WTC11 (cell line): Measurements from ENCODE around the gene PPAT. TPM values are rescaled to one million over a fixed set of nuclear protein-coding genes. Genes with fewer than 3 reads are reported as not detected.

Source experiments
- ATF1 ChIP-seq: sonication (generic); formaldehyde crosslinking; IDR thresholded peaks from 2 replicates; pipeline ENCODE4 v1.8.1; 2023; ENCODE audit warnings: mild to moderate bottlenecking, moderate library complexity, missing genetic modification reagents
- CBFB ChIP-seq: sonication (generic); formaldehyde crosslinking; IDR thresholded peaks from 2 replicates; pipeline ENCODE4 v1.8.1; 2022; ENCODE audit warnings: mild to moderate bottlenecking, low read depth, missing genetic modification reagents
- ELF4 ChIP-seq: sonication (generic); formaldehyde crosslinking; IDR thresholded peaks from 2 replicates; pipeline ENCODE4 v1.8.1; 2022; ENCODE audit warnings: low read depth, mild to moderate bottlenecking, moderate library complexity, missing genetic modification reagents
- EMX1 ChIP-seq: fragments of 250-450 bp; sonication (Bioruptor Pico); IDR thresholded peaks from 2 replicates; pipeline ENCODE4 v1.8.0; 2021; ENCODE audit warnings: mild to moderate bottlenecking
- ETV6 ChIP-seq: sonication (generic); formaldehyde crosslinking; IDR thresholded peaks from 2 replicates; pipeline ENCODE4 v1.8.1; 2022; ENCODE audit warnings: mild to moderate bottlenecking, missing genetic modification reagents
- GABPB1 ChIP-seq: sonication (generic); formaldehyde crosslinking; IDR thresholded peaks from 2 replicates; pipeline ENCODE4 v1.8.1; 2023; ENCODE audit warnings: mild to moderate bottlenecking, missing genetic modification reagents
- NFE2L1 ChIP-seq: sonication (generic); formaldehyde crosslinking; IDR thresholded peaks from 2 replicates; pipeline ENCODE4 v1.8.1; 2023; ENCODE audit warnings: missing genetic modification reagents
- NFYB ChIP-seq: sonication (generic); formaldehyde crosslinking; conservative IDR thresholded peaks from 2 replicates; pipeline ENCODE4 v1.8.0; 2022; ENCODE audit warnings: low read depth, missing genetic modification reagents
- SMAD3 ChIP-seq: sonication (generic); formaldehyde crosslinking; IDR thresholded peaks from 2 replicates; pipeline ENCODE4 v1.8.0; 2022; ENCODE audit warnings: missing genetic modification reagents, mild to moderate bottlenecking, borderline replicate concordance
- TCF7 ChIP-seq: sonication (generic); formaldehyde crosslinking; IDR thresholded peaks from 2 replicates; pipeline ENCODE4 v1.8.0; 2022; ENCODE audit warnings: mild to moderate bottlenecking, low read depth, missing genetic modification reagents, moderate library complexity
- TP53 ChIP-seq: sonication (generic); formaldehyde crosslinking; IDR thresholded peaks from 2 replicates; pipeline ENCODE4 v1.8.1; 2023; ENCODE audit warnings: mild to moderate bottlenecking, missing genetic modification reagents
- total RNA-seq: library from RNA; stranded (reverse); gene quantifications from 3 replicates; pipeline ENCODE4 v1.2.3, GENCODE V29; 2021
- TF ChIP-seq, protein P1 (sequence below): sonication (generic); formaldehyde crosslinking; IDR thresholded peaks from 2 replicates; pipeline ENCODE4 v1.8.1; 2022; ENCODE audit warnings: low read depth, missing genetic modification reagents, borderline replicate concordance
- TF ChIP-seq, protein P2 (sequence below): sonication (generic); formaldehyde crosslinking; conservative IDR thresholded peaks from 2 replicates; pipeline ENCODE4 v1.8.1; 2022; ENCODE audit warnings: mild to moderate bottlenecking, missing genetic modification reagents
- TF ChIP-seq, protein P3 (sequence below): sonication (generic); formaldehyde crosslinking; IDR thresholded peaks from 2 replicates; pipeline ENCODE4 v1.8.0; 2023; ENCODE audit warnings: missing genetic modification reagents
- TF ChIP-seq, protein P4 (sequence below): fragments of 250-450 bp; sonication (Bioruptor Pico); IDR thresholded peaks from 2 replicates; pipeline ENCODE4 v1.9.0; 2021; ENCODE audit warnings: mild to moderate bottlenecking
- TF ChIP-seq, protein P5 (sequence below): sonication (generic); formaldehyde crosslinking; IDR thresholded peaks from 2 replicates; pipeline ENCODE4 v1.8.0; 2022; ENCODE audit warnings: mild to moderate bottlenecking, missing genetic modification reagents
- TF ChIP-seq, protein P6 (sequence below): fragments of 250-450 bp; sonication (Bioruptor Pico); IDR thresholded peaks from 2 replicates; pipeline ENCODE4 v1.9.0; 2021; ENCODE audit warnings: mild to moderate bottlenecking, borderline replicate concordance
- TF ChIP-seq, protein P7 (sequence below): sonication (generic); formaldehyde crosslinking; IDR thresholded peaks from 2 replicates; pipeline ENCODE4 v1.8.1; 2023; ENCODE audit warnings: mild to moderate bottlenecking, moderate library complexity, missing genetic modification reagents
- TF ChIP-seq, protein P8 (sequence below): sonication (generic); formaldehyde crosslinking; IDR thresholded peaks from 2 replicates; pipeline ENCODE4 v1.8.0; 2023; ENCODE audit warnings: mild to moderate bottlenecking, missing genetic modification reagents
- TF ChIP-seq, protein P9 (sequence below): sonication (generic); formaldehyde crosslinking; IDR thresholded peaks from 2 replicates; pipeline ENCODE4 v1.8.1; 2022; ENCODE audit warnings: mild to moderate bottlenecking, missing genetic modification reagents, moderate library complexity, borderline replicate concordance

Gene PPAT
- total RNA-seq, 1 experiment from 2014 or later, result 83.4 TPM

DNA sequence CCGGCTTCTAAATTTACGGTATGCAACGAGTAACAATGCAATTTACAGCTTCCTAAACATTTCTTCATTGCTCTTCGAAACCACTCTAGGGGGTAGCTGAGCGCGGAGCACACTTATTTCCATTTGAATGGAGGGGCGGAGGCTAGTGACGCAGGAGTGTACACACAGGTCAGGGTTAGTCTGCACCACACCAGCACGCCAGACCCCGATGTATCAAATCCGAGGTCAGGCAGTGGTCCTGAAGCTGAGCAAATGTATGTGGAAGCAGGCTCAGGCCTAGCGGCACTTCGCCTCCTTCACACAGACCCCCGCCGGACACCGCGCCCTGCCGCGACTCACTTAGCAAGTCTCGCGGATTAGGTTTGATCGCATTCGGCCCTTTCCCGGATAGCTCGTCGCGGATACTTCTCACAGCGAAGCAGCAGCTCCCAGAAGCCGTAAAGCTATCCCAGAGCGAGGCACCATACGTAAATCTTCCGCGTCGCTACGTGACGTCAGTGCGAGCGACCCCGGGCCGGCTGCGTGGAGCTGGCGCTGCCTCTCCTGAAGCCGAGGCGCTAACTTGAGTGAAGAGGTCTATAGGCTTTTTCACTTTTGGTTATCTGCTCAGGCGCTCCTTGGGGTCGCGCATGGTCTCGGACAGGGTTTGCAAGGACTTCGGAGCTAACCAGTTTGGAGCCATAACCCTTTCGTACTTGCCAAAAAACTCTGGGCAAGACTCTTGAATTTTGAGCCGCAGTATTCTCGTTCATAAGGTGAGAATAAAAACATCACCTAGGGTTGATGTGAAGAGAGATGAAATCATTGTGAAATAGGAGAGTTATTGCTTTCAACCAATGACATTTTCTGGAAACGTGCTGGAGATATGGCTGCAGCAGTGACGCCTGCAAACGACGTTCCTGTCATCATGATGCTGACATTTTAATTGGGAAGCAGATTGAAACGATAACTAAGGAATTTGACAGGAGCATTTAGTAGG, 48.1 kb downstream of the PPAT start, which contains the start of gene AASDH (continued):
- TF ChIP-seq, protein P1, sequence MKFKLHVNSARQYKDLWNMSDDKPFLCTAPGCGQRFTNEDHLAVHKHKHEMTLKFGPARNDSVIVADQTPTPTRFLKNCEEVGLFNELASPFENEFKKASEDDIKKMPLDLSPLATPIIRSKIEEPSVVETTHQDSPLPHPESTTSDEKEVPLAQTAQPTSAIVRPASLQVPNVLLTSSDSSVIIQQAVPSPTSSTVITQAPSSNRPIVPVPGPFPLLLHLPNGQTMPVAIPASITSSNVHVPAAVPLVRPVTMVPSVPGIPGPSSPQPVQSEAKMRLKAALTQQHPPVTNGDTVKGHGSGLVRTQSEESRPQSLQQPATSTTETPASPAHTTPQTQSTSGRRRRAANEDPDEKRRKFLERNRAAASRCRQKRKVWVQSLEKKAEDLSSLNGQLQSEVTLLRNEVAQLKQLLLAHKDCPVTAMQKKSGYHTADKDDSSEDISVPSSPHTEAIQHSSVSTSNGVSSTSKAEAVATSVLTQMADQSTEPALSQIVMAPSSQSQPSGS, result no peak
- no peak for TF ChIP-seq NFYB
- no peak for TF ChIP-seq NFE2L1 (CRISPR knock-in tag)
- TF ChIP-seq, protein P2, sequence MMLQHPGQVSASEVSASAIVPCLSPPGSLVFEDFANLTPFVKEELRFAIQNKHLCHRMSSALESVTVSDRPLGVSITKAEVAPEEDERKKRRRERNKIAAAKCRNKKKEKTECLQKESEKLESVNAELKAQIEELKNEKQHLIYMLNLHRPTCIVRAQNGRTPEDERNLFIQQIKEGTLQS, result no peak
- no peak for TF ChIP-seq EMX1 (CRISPR knock-in tag)
- TF ChIP-seq, protein P3, sequence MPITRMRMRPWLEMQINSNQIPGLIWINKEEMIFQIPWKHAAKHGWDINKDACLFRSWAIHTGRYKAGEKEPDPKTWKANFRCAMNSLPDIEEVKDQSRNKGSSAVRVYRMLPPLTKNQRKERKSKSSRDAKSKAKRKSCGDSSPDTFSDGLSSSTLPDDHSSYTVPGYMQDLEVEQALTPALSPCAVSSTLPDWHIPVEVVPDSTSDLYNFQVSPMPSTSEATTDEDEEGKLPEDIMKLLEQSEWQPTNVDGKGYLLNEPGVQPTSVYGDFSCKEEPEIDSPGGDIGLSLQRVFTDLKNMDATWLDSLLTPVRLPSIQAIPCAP (CRISPR knock-in tag), result 0 out of 2 replicates have a peak, but pooled peaks have one; percentile 79
- peak; percentile 51; the same call in 1 of the 2 replicates for TF ChIP-seq SMAD3 (CRISPR knock-in tag)
- no peak for TF ChIP-seq CBFB
- TF ChIP-seq, protein P4, sequence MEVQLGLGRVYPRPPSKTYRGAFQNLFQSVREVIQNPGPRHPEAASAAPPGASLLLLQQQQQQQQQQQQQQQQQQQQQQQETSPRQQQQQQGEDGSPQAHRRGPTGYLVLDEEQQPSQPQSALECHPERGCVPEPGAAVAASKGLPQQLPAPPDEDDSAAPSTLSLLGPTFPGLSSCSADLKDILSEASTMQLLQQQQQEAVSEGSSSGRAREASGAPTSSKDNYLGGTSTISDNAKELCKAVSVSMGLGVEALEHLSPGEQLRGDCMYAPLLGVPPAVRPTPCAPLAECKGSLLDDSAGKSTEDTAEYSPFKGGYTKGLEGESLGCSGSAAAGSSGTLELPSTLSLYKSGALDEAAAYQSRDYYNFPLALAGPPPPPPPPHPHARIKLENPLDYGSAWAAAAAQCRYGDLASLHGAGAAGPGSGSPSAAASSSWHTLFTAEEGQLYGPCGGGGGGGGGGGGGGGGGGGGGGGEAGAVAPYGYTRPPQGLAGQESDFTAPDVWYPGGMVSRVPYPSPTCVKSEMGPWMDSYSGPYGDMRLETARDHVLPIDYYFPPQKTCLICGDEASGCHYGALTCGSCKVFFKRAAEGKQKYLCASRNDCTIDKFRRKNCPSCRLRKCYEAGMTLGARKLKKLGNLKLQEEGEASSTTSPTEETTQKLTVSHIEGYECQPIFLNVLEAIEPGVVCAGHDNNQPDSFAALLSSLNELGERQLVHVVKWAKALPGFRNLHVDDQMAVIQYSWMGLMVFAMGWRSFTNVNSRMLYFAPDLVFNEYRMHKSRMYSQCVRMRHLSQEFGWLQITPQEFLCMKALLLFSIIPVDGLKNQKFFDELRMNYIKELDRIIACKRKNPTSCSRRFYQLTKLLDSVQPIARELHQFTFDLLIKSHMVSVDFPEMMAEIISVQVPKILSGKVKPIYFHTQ (CRISPR knock-in tag), result no peak
- TF ChIP-seq ATF1 (CRISPR knock-in tag), result peak; percentile 94; the same call in 1 of the 2 replicates
- peak; percentile 94 for TF ChIP-seq ETV6
- TF ChIP-seq, protein P5, sequence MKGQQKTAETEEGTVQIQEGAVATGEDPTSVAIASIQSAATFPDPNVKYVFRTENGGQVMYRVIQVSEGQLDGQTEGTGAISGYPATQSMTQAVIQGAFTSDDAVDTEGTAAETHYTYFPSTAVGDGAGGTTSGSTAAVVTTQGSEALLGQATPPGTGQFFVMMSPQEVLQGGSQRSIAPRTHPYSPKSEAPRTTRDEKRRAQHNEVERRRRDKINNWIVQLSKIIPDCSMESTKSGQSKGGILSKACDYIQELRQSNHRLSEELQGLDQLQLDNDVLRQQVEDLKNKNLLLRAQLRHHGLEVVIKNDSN, result no peak
- TF ChIP-seq, protein P6, sequence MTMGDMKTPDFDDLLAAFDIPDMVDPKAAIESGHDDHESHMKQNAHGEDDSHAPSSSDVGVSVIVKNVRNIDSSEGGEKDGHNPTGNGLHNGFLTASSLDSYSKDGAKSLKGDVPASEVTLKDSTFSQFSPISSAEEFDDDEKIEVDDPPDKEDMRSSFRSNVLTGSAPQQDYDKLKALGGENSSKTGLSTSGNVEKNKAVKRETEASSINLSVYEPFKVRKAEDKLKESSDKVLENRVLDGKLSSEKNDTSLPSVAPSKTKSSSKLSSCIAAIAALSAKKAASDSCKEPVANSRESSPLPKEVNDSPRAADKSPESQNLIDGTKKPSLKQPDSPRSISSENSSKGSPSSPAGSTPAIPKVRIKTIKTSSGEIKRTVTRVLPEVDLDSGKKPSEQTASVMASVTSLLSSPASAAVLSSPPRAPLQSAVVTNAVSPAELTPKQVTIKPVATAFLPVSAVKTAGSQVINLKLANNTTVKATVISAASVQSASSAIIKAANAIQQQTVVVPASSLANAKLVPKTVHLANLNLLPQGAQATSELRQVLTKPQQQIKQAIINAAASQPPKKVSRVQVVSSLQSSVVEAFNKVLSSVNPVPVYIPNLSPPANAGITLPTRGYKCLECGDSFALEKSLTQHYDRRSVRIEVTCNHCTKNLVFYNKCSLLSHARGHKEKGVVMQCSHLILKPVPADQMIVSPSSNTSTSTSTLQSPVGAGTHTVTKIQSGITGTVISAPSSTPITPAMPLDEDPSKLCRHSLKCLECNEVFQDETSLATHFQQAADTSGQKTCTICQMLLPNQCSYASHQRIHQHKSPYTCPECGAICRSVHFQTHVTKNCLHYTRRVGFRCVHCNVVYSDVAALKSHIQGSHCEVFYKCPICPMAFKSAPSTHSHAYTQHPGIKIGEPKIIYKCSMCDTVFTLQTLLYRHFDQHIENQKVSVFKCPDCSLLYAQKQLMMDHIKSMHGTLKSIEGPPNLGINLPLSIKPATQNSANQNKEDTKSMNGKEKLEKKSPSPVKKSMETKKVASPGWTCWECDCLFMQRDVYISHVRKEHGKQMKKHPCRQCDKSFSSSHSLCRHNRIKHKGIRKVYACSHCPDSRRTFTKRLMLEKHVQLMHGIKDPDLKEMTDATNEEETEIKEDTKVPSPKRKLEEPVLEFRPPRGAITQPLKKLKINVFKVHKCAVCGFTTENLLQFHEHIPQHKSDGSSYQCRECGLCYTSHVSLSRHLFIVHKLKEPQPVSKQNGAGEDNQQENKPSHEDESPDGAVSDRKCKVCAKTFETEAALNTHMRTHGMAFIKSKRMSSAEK (CRISPR knock-in tag), result no peak
- TF ChIP-seq, protein P7, sequence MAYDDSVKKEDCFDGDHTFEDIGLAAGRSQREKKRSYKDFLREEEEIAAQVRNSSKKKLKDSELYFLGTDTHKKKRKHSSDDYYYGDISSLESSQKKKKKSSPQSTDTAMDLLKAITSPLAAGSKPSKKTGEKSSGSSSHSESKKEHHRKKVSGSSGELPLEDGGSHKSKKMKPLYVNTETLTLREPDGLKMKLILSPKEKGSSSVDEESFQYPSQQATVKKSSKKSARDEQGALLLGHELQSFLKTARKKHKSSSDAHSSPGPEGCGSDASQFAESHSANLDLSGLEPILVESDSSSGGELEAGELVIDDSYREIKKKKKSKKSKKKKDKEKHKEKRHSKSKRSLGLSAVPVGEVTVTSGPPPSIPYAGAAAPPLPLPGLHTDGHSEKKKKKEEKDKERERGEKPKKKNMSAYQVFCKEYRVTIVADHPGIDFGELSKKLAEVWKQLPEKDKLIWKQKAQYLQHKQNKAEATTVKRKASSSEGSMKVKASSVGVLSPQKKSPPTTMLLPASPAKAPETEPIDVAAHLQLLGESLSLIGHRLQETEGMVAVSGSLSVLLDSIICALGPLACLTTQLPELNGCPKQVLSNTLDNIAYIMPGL (CRISPR knock-in tag), result peak; percentile 40; the same call in 1 of the 2 replicates
- TF ChIP-seq ELF4 (CRISPR knock-in tag), result no peak
- 0 out of 2 replicates have a peak, but pooled peaks have one; percentile 40 for TF ChIP-seq GABPB1
- TF ChIP-seq, protein P8, sequence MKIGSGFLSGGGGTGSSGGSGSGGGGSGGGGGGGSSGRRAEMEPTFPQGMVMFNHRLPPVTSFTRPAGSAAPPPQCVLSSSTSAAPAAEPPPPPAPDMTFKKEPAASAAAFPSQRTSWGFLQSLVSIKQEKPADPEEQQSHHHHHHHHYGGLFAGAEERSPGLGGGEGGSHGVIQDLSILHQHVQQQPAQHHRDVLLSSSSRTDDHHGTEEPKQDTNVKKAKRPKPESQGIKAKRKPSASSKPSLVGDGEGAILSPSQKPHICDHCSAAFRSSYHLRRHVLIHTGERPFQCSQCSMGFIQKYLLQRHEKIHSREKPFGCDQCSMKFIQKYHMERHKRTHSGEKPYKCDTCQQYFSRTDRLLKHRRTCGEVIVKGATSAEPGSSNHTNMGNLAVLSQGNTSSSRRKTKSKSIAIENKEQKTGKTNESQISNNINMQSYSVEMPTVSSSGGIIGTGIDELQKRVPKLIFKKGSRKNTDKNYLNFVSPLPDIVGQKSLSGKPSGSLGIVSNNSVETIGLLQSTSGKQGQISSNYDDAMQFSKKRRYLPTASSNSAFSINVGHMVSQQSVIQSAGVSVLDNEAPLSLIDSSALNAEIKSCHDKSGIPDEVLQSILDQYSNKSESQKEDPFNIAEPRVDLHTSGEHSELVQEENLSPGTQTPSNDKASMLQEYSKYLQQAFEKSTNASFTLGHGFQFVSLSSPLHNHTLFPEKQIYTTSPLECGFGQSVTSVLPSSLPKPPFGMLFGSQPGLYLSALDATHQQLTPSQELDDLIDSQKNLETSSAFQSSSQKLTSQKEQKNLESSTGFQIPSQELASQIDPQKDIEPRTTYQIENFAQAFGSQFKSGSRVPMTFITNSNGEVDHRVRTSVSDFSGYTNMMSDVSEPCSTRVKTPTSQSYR (CRISPR knock-in tag), result no peak
- TF ChIP-seq, protein P9, sequence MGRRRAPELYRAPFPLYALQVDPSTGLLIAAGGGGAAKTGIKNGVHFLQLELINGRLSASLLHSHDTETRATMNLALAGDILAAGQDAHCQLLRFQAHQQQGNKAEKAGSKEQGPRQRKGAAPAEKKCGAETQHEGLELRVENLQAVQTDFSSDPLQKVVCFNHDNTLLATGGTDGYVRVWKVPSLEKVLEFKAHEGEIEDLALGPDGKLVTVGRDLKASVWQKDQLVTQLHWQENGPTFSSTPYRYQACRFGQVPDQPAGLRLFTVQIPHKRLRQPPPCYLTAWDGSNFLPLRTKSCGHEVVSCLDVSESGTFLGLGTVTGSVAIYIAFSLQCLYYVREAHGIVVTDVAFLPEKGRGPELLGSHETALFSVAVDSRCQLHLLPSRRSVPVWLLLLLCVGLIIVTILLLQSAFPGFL (CRISPR knock-in tag), result no peak
- no peak for TF ChIP-seq TP53
- no peak for TF ChIP-seq TCF7 (CRISPR knock-in tag)
